Tracheal epithelial cell (primary cell): ENCODE results near the gene DCD. TPM values are rescaled to one million over a fixed set of nuclear protein-coding genes. Genes with fewer than 3 reads are reported as not detected.

Source experiments
- total RNA-seq: library from RNA; depleted of rRNA; stranded (reverse); fragments of >200 nt; gene quantifications from 2 replicates; pipeline ENCODE4 v1.2.1, GENCODE V29; 2014

DCD gene, protein sequence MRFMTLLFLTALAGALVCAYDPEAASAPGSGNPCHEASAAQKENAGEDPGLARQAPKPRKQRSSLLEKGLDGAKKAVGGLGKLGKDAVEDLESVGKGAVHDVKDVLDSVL
- total RNA-seq = not detected in 2 replicates

DNA sequence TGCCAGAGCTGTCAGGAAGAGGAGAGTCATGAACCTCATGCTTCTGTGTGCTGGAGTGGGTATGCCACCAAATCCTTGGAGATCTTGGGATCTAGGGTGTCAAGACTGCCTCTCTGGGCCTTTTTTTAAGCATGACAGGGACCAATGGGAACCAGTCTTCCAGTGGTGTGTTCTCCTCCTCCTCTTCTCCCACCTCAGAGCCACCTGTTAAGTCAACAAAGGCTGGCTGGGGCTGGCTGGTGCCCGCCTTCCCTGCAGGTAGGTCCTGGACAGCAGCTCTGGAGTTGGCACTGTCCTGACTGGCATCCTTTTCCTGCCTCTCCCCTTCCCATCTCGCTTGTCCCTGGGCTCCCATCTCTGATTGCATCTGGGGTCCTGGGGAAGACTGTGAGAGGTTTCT is at the start of gene DCD:
DCD (minus strand) TSS at position 101 of the 400 bp plus-strand sequence; CDS start at position 39, 62 bp downstream.

DNA sequence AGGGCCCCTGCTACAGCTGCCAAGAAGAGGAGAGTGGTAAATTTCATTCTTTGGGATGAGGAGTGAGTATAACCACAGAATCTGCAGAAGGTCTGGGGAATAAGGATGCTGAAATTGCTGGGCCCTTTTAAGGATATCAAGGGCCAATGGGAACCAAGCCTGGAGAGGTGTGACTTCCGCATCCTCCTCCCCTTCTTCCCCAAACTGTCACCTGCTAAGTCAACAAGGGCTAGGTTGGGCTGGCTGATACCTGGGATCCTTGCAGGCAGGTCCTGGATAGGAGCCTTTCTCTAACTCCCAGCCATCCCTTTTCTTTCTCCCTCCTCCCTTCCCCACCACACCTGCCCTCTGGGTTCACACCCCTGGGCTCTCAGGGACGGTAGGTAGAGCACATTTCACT is 13.4 kb downstream of the DCD start, which contains the start of gene LACRT:
LACRT (minus strand) TSS at position 101 of the 400 bp plus-strand sequence; CDS start at position 47, 54 bp downstream.

Other genes with a start within 250 kb of the DCD start
- gene ITGA5, start 229.1 kb downstream of the DCD start, total RNA-seq = 111 and 332 TPM in 2 replicates
- gene GTSF1, start 174.8 kb downstream of the DCD start, total RNA-seq = not detected in 2 replicates
- not detected in 2 replicates for gene NCKAP1L, start 150.6 kb downstream of the DCD start, total RNA-seq
- not detected in 2 replicates for gene PDE1B, start 98.8 kb downstream of the DCD start, total RNA-seq
- gene PPP1R1A, start 59.7 kb downstream of the DCD start, total RNA-seq = 0.72 TPM in 1 of 2 replicates, not detected in the other
- not detected in 2 replicates for gene LACRT, start 13.5 kb downstream of the DCD start, total RNA-seq
- gene MUCL1, start 206.2 kb upstream of the DCD start, total RNA-seq = not detected in 2 replicates